ENCODE measurements around the gene ARID4B. TPM values are rescaled to one million over a fixed set of nuclear protein-coding genes. Genes with fewer than 3 reads are reported as not detected.
A peak's percentile ranks its signal among the peaks of the same experiment; 100 is the strongest.

ARID4B gene
- total and polyA plus RNA-seq, 4 experiments from 2014 or later, result 34.8 to 99.5 (median 90.8) TPM

- no peaks in the 10 kb centered on the region for H3K27me3 ChIP-seq (ENCODE audit: insufficient read depth, low read length)
- H3K9me3 Mint-ChIP-seq, result no peaks in the 10 kb centered on the region
- H3K4me3 Mint-ChIP-seq, result peak overlapping the region in 4 of 8 donors; percentile 65 to 85 (median 75)
- peaks cover 60% of the 10 kb centered on the region for H3K4me1 ChIP-seq (ENCODE audit: insufficient read depth, low read length)
- intact Hi-C loops (cut with micrococcal nuclease), result loop anchor here (5.0 kb wide), 1 partner anchor 378 kb away; the partner anchor contains the start of gene B3GALNT2
- peak overlapping the region in 3 of 7 donors; percentile 77 to 84 (median 82) for H3K27ac Mint-ChIP-seq
- POLR2A ChIA-PET (ENCODE audit: partially characterized antibody), result interaction anchor here (1.0 kb wide), 2 partner anchors 17 to 36 kb away, joined by 3 read pairs; no protein-coding TSS in a partner anchor
- peaks cover 30 to 73% (median 48%) of the 10 kb centered on the region in 4 donors for H3K4me1 Mint-ChIP-seq
- no peak for DNase-seq
- CTCF ChIA-PET (ENCODE audit: partially characterized antibody), result no interaction called here
- no peaks in the 10 kb centered on the region for H3K9me3 ChIP-seq (ENCODE audit: control insufficient read depth in 1 of 2, low read length in 2 of 2)
- peaks cover 17 to 64% of the 10 kb centered on the region in 2 donors for H3K36me3 Mint-ChIP-seq
- peaks cover 7% of the 10 kb centered on the region for H3K36me3 ChIP-seq (ENCODE audit: insufficient read depth, low read length)
- no peak overlapping the region for H3K4me3 ChIP-seq (ENCODE audit: low read length in 2 of 2)
- H3K27me3 Mint-ChIP-seq, result no peaks in the 10 kb centered on the region
- no peak overlapping the region for H3K27ac ChIP-seq (ENCODE audit: low read depth, low read length)
Measured at GRCh38 chr1:235124665-235125064, 203.3 kb downstream of the ARID4B start.

- no peaks in the 10 kb centered on the region for H3K27me3 Mint-ChIP-seq
- Histone ChIP-seq H3K4me3 (ENCODE audit: low read length in 2 of 2) (no peak overlapping the region), H3K4me1 (ENCODE audit: insufficient read depth, low read length) (peaks cover 55% of the 10 kb centered on the region), H3K27ac (ENCODE audit: low read depth, low read length) (no peak overlapping the region), H3K9me3 (ENCODE audit: control insufficient read depth in 1 of 2, low read length in 2 of 2) (no peaks in the 10 kb centered on the region), H3K27me3 (ENCODE audit: insufficient read depth, low read length) (no peaks in the 10 kb centered on the region), H3K36me3 (ENCODE audit: insufficient read depth, low read length) (peaks cover 11% of the 10 kb centered on the region)
- H3K9me3 Mint-ChIP-seq, result no peaks in the 10 kb centered on the region
- H3K36me3 Mint-ChIP-seq, result peaks cover 22 to 68% of the 10 kb centered on the region in 2 donors
- peaks cover 30 to 68% (median 47%) of the 10 kb centered on the region in 4 donors for H3K4me1 Mint-ChIP-seq
- no peak for DNase-seq
- POLR2A ChIA-PET (ENCODE audit: partially characterized antibody), result interaction anchor here (1.0 kb wide), 1 partner anchor 37 kb away, joined by 3 read pairs; no protein-coding TSS in a partner anchor
- peak overlapping the region in 5 of 7 donors; percentile 3 to 84 (median 78) for H3K27ac Mint-ChIP-seq
- intact Hi-C loops (cut with micrococcal nuclease), result no loop called here
- CTCF ChIA-PET (ENCODE audit: partially characterized antibody), result no interaction called here
- peak overlapping the region in 4 of 8 donors; percentile 65 to 85 (median 75) for H3K4me3 Mint-ChIP-seq
Measured at GRCh38 chr1:235124111-235124510, 203.9 kb downstream of the ARID4B start.

DNA sequence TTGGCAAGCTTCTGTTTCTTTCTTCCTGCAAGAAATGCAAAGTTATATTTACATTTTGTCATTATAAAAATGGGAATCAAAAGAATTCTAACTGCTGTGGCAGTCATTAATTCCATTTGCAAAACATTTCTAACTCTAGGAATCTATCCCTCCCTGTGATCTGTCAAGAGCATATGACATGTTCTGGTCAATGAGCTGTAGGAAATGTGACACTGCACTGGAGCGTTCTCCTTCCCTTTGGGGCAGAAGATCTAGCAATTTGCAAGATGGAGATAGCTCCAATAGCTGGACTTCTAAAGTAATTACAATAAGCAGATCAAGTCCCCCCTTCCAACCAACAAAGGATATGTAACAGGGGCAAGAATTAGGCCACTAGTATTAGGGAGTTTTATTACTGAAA, 205.6 kb downstream of the ARID4B start:
- no peaks in the 10 kb centered on the region for H3K27me3 ChIP-seq (ENCODE audit: insufficient read depth, low read length)
- ChIA-PET CTCF (ENCODE audit: partially characterized antibody) (interaction anchor here (0.9 to 2.0 kb wide), 9 partner anchors 10 to 623 kb away, joined by 3 to 8 read pairs (median 5); no protein-coding TSS in a partner anchor), POLR2A (ENCODE audit: partially characterized antibody) (interaction anchor here (0.7 to 1.3 kb wide), 4 partner anchors 14 to 38 kb away, joined by 3 to 5 read pairs (median 3); no protein-coding TSS in a partner anchor)
- no peak overlapping the region for H3K4me3 ChIP-seq (ENCODE audit: low read length in 2 of 2)
- peaks cover 29% of the 10 kb centered on the region for H3K36me3 ChIP-seq (ENCODE audit: insufficient read depth, low read length)
- H3K4me1 Mint-ChIP-seq, result peaks cover 30 to 56% (median 44%) of the 10 kb centered on the region in 4 donors
- no peaks in the 10 kb centered on the region for H3K9me3 Mint-ChIP-seq
- H3K36me3 Mint-ChIP-seq, result peaks cover 30 to 68% of the 10 kb centered on the region in 2 donors
- no peaks in the 10 kb centered on the region for H3K27me3 Mint-ChIP-seq
- H3K9me3 ChIP-seq (ENCODE audit: control insufficient read depth in 1 of 2, low read length in 2 of 2), result no peaks in the 10 kb centered on the region
- intact Hi-C loops (cut with micrococcal nuclease), result no loop called here
- peaks cover 52% of the 10 kb centered on the region for H3K4me1 ChIP-seq (ENCODE audit: insufficient read depth, low read length)
- DNase-seq, result no peak
- H3K27ac ChIP-seq (ENCODE audit: low read depth, low read length), result no peak overlapping the region
- peak overlapping the region in 1 of 8 donors; percentile 5 for H3K4me3 Mint-ChIP-seq
- H3K27ac Mint-ChIP-seq, result peak overlapping the region in 2 of 7 donors; percentile 31 to 51

Small RNAs within 50 kb of the gene (microRNA-seq; reads per million reads assigned to microRNA genes)
- gene MIR4753 (ENCODE audit: borderline microRNAs expressed, borderline number of aligned reads, borderline replicate concordance), result 1.4 reads per million

Other genes starting within 250 kb of the ARID4B start
- gene TOMM20, start 199.3 kb downstream of the ARID4B start, total RNA-seq, result 100 to 1,000 TPM; 102 to 108 TPM
- 10 to 100 TPM; 64.4 to 70.6 TPM for gene TOMM20, start 199.3 kb downstream of the ARID4B start, polyA plus RNA-seq
- 100 to 1,000 TPM; 120 TPM for gene RBM34, start 166.9 kb downstream of the ARID4B start, total RNA-seq
- gene RBM34, start 166.9 kb downstream of the ARID4B start, polyA plus RNA-seq, result 10 to 100 TPM; 55.2 to 79.8 TPM
- 10 to 100 TPM; 50.3 to 52.5 TPM for gene GGPS1, start 391 bp upstream of the ARID4B start, total RNA-seq
- gene GGPS1, start 391 bp upstream of the ARID4B start, polyA plus RNA-seq, result 10 to 100 TPM; 77.9 to 79.5 TPM
- gene TBCE, start 39.2 kb upstream of the ARID4B start, total RNA-seq, result 10 to 100 TPM; 17.0 to 17.5 TPM
- 10 to 100 TPM; 18.6 to 19.1 TPM for gene TBCE, start 39.2 kb upstream of the ARID4B start, polyA plus RNA-seq
- gene B3GALNT2, start 176.3 kb upstream of the ARID4B start, total RNA-seq, result 10 to 100 TPM; 11.0 to 12.1 TPM
- gene B3GALNT2, start 176.3 kb upstream of the ARID4B start, polyA plus RNA-seq, result 1 to 10 TPM; 6.3 to 7.2 TPM